GM12865 (cell line): ENCODE measurements around the gene COG6.

ENCODE experiments used
- DNase-seq: peaks from one replicate; pipeline ENCODE4 v3.0.0; 2010; ENCODE audit warnings: low read depth
- H3K4me3 ChIP-seq: 2 replicates; pipeline ENCODE4 v1.5.1; 2011; ENCODE audit warnings: mild to moderate bottlenecking, low read depth, low read length, control low read depth
- TF ChIP-seq, protein P1 (sequence below): IDR thresholded peaks from 2 replicates; pipeline ENCODE4 v1.5.1; 2011; ENCODE audit warnings: low read length, control low read depth, low read depth, inconsistent platforms; ENCODE audit not compliant: insufficient read depth; ENCODE audit errors: missing control alignments

Gene COG6

DNA sequence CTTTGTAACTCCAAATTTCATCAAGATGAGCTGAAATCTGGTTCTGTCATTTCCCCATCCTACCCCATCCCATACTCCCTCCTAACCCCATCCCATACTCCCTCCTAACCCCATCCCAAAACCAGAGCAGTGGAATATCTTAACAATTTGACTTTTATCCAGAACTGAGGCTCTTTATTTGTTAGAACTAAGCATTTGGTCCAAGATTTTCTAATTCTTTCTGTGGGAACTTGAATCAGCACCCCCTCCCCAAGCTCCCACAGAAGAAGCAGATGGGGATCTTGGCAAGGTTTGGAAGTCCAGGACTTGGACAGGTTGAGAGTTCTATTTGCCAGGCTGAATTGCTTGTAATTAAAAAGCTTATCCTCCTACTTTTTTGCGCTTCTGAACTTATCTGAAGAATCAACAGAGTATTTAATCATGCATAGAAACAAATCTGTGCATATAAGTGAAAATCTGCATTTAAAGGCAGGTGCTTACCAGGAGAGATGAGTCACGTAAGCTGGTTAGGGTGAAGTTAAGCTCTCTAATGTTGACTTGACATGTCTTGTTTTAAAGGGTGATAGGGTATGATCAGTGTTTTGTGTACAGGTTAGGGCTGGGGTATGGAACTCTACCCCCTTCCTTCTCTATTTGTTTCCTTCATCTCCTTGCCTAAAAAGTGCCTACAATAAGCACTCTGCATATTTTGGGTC, 111.1 kb downstream of the COG6 start:
- DNase-seq: no peak
- TF ChIP-seq, protein P1, sequence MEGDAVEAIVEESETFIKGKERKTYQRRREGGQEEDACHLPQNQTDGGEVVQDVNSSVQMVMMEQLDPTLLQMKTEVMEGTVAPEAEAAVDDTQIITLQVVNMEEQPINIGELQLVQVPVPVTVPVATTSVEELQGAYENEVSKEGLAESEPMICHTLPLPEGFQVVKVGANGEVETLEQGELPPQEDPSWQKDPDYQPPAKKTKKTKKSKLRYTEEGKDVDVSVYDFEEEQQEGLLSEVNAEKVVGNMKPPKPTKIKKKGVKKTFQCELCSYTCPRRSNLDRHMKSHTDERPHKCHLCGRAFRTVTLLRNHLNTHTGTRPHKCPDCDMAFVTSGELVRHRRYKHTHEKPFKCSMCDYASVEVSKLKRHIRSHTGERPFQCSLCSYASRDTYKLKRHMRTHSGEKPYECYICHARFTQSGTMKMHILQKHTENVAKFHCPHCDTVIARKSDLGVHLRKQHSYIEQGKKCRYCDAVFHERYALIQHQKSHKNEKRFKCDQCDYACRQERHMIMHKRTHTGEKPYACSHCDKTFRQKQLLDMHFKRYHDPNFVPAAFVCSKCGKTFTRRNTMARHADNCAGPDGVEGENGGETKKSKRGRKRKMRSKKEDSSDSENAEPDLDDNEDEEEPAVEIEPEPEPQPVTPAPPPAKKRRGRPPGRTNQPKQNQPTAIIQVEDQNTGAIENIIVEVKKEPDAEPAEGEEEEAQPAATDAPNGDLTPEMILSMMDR: no peak
- no peak overlapping the region for H3K4me3 ChIP-seq

DNA sequence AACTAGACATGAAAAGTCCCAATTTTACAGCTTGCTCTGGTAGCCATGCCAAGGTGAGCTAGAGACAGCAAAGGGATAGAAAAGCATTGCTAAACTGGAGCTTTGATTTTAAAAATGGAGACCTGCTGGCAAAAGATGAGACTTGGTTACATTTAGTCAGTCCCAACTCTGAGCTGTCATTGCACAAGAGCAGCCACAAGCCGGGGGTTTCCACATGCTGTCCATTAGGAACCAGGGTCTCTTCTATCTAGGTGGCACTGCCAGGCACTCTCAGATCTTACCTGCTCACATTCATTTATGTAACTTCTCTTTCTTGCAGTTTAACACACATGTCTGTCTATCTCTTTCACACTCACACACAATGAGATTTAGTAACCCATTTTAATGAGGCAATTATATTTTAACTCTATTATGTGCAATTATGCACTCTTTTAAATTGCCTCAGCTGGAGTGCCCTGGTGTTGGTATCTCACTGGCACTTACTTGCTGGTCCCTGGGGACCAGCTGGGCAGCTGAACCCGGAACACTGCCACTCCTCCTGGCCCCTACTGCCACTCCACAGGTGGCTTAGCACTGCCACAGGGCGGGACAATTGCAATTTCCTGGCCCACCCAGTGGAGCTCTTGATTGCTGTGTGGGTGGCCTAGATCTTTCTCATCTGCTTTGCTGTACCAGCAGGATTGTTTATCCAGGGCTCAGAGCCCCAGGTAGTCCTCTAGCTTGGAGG, 112.5 kb downstream of the COG6 start:
- H3K4me3 ChIP-seq: no peak overlapping the region
- peak; percentile 25 for DNase-seq
- TF ChIP-seq, protein P1: no peak

DNA sequence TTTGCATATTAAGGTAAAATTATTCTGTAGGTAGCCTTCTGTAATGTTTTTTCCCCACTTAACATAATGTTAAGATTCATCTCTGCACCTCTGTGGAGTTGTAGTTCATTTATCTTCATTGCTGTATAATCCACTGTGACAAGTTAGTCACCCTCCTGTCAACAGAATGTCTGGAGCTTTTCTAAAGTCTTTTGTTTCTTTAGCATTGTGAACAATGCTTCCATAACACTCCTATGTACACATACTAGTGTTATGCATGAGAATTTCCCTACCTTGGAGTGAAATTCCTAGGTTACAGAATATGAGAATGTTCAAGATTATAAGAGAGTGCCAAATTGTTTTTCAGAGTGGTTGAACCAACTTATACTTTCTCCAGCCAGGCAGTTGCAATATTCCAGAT, 113.5 kb downstream of the COG6 start:
- TF ChIP-seq, protein P1: no peak
- DNase-seq: no peak
- no peak overlapping the region for H3K4me3 ChIP-seq

DNA sequence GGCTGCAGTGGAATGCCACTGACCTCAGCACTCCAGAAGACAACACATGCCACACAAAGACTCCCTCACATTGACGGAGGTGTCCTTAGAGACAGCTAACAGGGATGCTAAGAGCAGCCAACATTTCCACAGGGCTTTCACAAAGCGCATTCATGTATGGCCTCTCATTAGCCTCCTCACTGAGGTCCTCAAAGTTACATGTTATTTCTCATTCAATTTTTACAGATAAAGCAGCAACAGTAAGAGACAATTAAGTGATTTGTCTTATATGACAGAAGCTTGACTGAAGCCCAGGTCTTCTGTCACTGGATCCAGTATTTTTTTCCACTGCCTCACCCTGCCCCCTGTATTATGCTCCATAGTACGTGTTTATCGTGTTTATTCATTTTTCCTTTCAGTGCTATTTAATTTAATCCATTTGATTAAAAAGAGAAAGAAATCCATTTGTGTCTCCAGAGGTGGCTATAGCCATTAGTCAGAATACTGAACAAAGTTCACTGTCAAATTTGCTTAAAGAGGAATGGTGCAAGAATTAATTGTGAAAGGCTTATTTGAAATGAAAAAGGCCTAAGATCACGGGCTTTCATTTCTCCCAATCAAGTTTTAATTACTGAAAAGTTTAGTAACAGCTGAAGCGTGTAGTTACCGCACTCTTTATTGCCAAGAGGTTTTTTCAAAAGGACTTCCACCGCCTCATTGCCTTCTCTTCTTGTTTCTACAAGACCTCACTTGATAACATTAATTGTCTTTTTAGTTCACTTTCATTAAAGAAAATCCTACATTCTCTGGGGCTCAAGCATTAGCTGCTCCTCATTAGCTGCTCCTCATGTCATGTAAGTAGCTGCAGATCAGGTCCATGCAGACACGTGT, 115.0 kb downstream of the COG6 start:
- DNase-seq: no peak
- no peak overlapping the region for H3K4me3 ChIP-seq
- TF ChIP-seq, protein P1: no peak

DNA sequence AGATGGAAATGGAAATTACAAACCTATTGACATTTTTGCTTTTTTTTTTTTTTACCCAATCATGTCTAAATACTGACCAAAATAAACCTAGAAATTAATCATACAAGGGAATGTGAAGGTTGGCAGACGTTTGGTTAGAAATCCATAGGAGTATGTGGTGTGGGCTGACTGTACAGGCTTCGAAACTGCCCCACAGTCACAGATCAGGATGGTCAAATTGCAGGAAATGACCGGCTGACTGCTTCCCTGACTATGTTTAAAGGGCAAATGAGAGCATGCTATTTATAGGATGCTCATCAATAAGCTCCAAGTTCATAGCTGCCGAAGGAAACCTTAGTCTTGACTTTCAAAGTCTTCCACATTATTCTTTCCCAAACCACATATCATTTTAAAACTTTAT, 118.4 kb downstream of the COG6 start:
- TF ChIP-seq, protein P1: no peak
- H3K4me3 ChIP-seq: no peak overlapping the region
- no peak for DNase-seq

DNA sequence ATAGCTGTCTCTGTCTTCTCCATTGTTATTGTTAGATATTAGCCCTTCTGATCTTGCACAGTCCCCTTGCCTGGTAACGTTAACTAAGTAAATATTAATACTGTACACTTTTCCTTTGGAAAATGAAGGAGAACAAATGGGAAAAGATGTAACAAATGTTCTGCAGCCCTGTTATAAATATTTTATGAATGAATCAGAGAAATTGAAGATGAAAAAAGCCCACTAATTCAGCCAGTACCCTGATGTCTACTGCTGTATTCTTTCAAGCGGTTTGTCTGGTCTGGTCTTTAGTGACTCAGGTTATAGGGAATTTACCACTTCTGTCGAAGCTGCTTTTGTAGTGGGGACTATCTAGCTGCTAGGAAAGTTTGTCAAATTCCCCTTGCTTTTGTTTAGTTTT, 121.0 kb downstream of the COG6 start:
- TF ChIP-seq, protein P1: no peak
- DNase-seq: peak; percentile 32
- H3K4me3 ChIP-seq: no peak overlapping the region
